OCI-LY7 (cell line): ENCODE results near the gene SLC13A3. TPM values are rescaled to one million over a fixed set of nuclear protein-coding genes. Genes with fewer than 3 reads are reported as not detected.

Source experiments
- BruUV-seq: library from RNA; stranded (reverse); fragments of 400-500 nt; replicated peaks from 2 replicates; lab custom pipeline; 2021; lab: Mats Ljungman, UMichigan
- CTCF ChIA-PET: fragments of 300-600 bp; sonication (Branson Sonifier 250); formaldehyde crosslinking; loops from one replicate; lab custom pipeline; 2022; ENCODE audit warnings: antibody characterized with exemption; ENCODE audit not compliant: unreplicated experiment; lab: Charles Lee
- POLR2A ChIA-PET: fragments of 300-600 bp; sonication (Branson Sonifier 250); formaldehyde crosslinking; loops from one replicate; lab custom pipeline; 2022; ENCODE audit warnings: antibody characterized with exemption; lab: Charles Lee
- DNase-seq: peaks from one replicate; pipeline ENCODE4 v3.0.0-alpha.2; 2015; ENCODE audit warnings: low spot score
- H2AFZ ChIP-seq: fragments of 200-600 bp; sonication (generic), shearing (Covaris generic); 2 replicates; pipeline ENCODE4 v1.6.1; 2014; ENCODE audit warnings: mild to moderate bottlenecking, antibody characterized with exemption, low read length, moderate library complexity
- H3K27ac ChIP-seq: fragments of 200-600 bp; sonication (generic); 2 replicates; pipeline ENCODE4 v1.5.1; 2014; ENCODE audit warnings: mixed run types, low read depth, mild to moderate bottlenecking, moderate library complexity, low read length, inconsistent platforms; ENCODE audit not compliant: poor library complexity, severe bottlenecking
- H3K36me3 ChIP-seq: fragments of 200-600 bp; sonication (generic); 2 replicates; pipeline ENCODE4 v1.6.1; 2014; ENCODE audit warnings: mild to moderate bottlenecking, antibody characterized with exemption, low read length, moderate library complexity, mixed read lengths; ENCODE audit not compliant: insufficient read depth
- H3K4me1 ChIP-seq: fragments of 200-600 bp; sonication (generic); 2 replicates; pipeline ENCODE4 v1.5.1; 2014; ENCODE audit warnings: mild to moderate bottlenecking, low read length; ENCODE audit not compliant: insufficient read depth, poor library complexity, severe bottlenecking
- H3K4me2 ChIP-seq: fragments of 200-600 bp; sonication (generic); 2 replicates; pipeline ENCODE4 v1.6.1; 2014; ENCODE audit warnings: mild to moderate bottlenecking, low read length
- H3K4me3 ChIP-seq: fragments of 200-600 bp; sonication (generic); 2 replicates; pipeline ENCODE4 v1.5.1; 2014; ENCODE audit warnings: mild to moderate bottlenecking, low read depth, low read length; ENCODE audit not compliant: poor library complexity, severe bottlenecking
- H3K79me2 ChIP-seq: fragments of 200-600 bp; sonication (generic); 2 replicates; pipeline ENCODE4 v1.6.1; 2016; ENCODE audit warnings: low read depth, mild to moderate bottlenecking, low read length, moderate library complexity, mixed read lengths; ENCODE audit not compliant: insufficient read depth
- H3K9me2 ChIP-seq: fragments of 200-600 bp; sonication (generic); 2 replicates; pipeline ENCODE4 v1.6.1; 2016; ENCODE audit warnings: mild to moderate bottlenecking, low read length, mixed read lengths; ENCODE audit not compliant: insufficient read depth
- H3K9me3 ChIP-seq: fragments of 200-600 bp; sonication (generic); 2 replicates; pipeline ENCODE4 v1.6.1; 2014; ENCODE audit warnings: mild to moderate bottlenecking, mixed run types, low read length, mixed read lengths
- H4K20me1 ChIP-seq: fragments of 200-600 bp; sonication (generic); 2 replicates; pipeline ENCODE4 v1.6.1; 2014; ENCODE audit warnings: mild to moderate bottlenecking, antibody characterized with exemption, low read length, moderate library complexity, mixed read lengths; ENCODE audit not compliant: insufficient read depth
- EZH2phosphoT487 ChIP-seq: fragments of 200-600 bp; sonication (generic); IDR thresholded peaks from 2 replicates; pipeline ENCODE4 v1.6.1; 2018; ENCODE audit warnings: low read depth, borderline replicate concordance, mild to moderate bottlenecking, mixed run types, antibody characterized with exemption, low read length, moderate library complexity, mixed read lengths
- intact Hi-C: fragments of 100-400 bp; cut with micrococcal nuclease; formaldehyde crosslinking; loops from one replicate; pipeline ENCODE4 v1.10.0; 2022; ENCODE audit not compliant: unreplicated experiment
- total RNA-seq, 2 experiments: library from RNA; depleted of rRNA in 1 of 2; stranded (reverse); fragments of >200 nt in 1 of 2; shearing (Covaris generic) in 1 of 2; gene quantifications; 2 replicates each; pipeline ENCODE4 v1.2.3, GENCODE V29; 2014 to 2022
- TF ChIP-seq, protein P1 (sequence below): fragments of 200-600 bp; sonication (generic); conservative IDR thresholded peaks from 2 replicates; pipeline ENCODE4 v1.5.1; 2014; ENCODE audit warnings: mild to moderate bottlenecking, antibody characterized with exemption, low read length, moderate library complexity, mixed read lengths

Gene SLC13A3
- total RNA-seq, 2 experiments from 2014 or later: not detected

- no peaks in the 10 kb centered on the region for H3K4me1 ChIP-seq
- intact Hi-C loops: no loop called here
- CTCF ChIA-PET: no interaction called here
- POLR2A ChIA-PET: no interaction called here
- H3K4me3 ChIP-seq: no peak overlapping the region
- no peaks in the 10 kb centered on the region for H4K20me1 ChIP-seq
- no peak overlapping the region for H3K4me2 ChIP-seq
- DNase-seq: no peak
- H2AFZ ChIP-seq: no peak overlapping the region
- TF ChIP-seq, protein P1, sequence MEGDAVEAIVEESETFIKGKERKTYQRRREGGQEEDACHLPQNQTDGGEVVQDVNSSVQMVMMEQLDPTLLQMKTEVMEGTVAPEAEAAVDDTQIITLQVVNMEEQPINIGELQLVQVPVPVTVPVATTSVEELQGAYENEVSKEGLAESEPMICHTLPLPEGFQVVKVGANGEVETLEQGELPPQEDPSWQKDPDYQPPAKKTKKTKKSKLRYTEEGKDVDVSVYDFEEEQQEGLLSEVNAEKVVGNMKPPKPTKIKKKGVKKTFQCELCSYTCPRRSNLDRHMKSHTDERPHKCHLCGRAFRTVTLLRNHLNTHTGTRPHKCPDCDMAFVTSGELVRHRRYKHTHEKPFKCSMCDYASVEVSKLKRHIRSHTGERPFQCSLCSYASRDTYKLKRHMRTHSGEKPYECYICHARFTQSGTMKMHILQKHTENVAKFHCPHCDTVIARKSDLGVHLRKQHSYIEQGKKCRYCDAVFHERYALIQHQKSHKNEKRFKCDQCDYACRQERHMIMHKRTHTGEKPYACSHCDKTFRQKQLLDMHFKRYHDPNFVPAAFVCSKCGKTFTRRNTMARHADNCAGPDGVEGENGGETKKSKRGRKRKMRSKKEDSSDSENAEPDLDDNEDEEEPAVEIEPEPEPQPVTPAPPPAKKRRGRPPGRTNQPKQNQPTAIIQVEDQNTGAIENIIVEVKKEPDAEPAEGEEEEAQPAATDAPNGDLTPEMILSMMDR: no peak
- no peak for TF ChIP-seq EZH2phosphoT487
- H3K9me2 ChIP-seq: no peaks in the 10 kb centered on the region
- BruUV-seq: no TSS peak
- H3K9me3 ChIP-seq: no peaks in the 10 kb centered on the region
- H3K27ac ChIP-seq: no peak overlapping the region
- H3K79me2 ChIP-seq: no peaks in the 10 kb centered on the region
- H3K36me3 ChIP-seq: no peaks in the 10 kb centered on the region
These were observed 107.3 kb downstream of the SLC13A3 start for GRCh38 chr20:46543959-46544358.

DNA sequence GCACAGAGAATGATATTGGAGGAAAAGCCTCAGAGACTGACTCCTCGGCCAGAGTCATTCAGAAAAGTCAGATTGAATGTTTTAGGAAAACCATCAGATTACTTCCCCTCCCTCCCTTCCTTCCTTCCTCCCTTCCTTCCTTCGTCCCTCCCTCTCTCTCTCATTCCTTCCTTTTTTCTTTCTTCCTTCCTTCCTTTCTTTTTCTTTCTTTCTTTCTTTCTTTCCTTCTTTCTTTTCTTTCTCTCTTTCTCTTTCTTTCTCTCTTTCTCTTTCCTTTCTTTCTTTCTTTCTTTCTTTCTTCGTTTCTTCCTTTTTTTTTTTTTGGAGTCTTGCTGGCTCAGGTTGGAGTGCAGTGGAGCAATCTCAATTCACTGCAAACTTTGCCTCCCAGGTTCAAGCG is 108.2 kb downstream of the SLC13A3 start:
- no peaks in the 10 kb centered on the region for H3K36me3 ChIP-seq
- intact Hi-C loops: no loop called here
- H3K4me3 ChIP-seq: no peak overlapping the region
- no peaks in the 10 kb centered on the region for H3K9me2 ChIP-seq
- BruUV-seq: no TSS peak
- DNase-seq: no peak
- no peak overlapping the region for H2AFZ ChIP-seq
- H3K4me1 ChIP-seq: no peaks in the 10 kb centered on the region
- POLR2A ChIA-PET: interaction anchor here (0.8 kb wide), 1 partner anchor 121 kb away, joined by 4 read pairs; no protein-coding TSS in a partner anchor
- no peaks in the 10 kb centered on the region for H3K9me3 ChIP-seq
- TF ChIP-seq EZH2phosphoT487: no peak
- TF ChIP-seq, protein P1: no peak
- CTCF ChIA-PET: no interaction called here
- no peak overlapping the region for H3K27ac ChIP-seq
- H4K20me1 ChIP-seq: no peaks in the 10 kb centered on the region
- H3K4me2 ChIP-seq: no peak overlapping the region
- H3K79me2 ChIP-seq: no peaks in the 10 kb centered on the region

GRCh38 chr20:46541229-46541935 is 109.9 kb downstream of the SLC13A3 start:
- H3K4me3 ChIP-seq: no peak overlapping the region
- no peaks in the 10 kb centered on the region for H3K4me1 ChIP-seq
- H4K20me1 ChIP-seq: no peaks in the 10 kb centered on the region
- no peak overlapping the region for H3K4me2 ChIP-seq
- intact Hi-C loops: no loop called here
- ChIA-PET CTCF (no interaction called here), POLR2A (interaction anchor here (0.6 kb wide), 1 partner anchor 525 kb away, joined by 3 read pairs; no protein-coding TSS in a partner anchor)
- DNase-seq: no peak
- no peak overlapping the region for H3K27ac ChIP-seq
- BruUV-seq: no TSS peak
- no peaks in the 10 kb centered on the region for H3K9me2 ChIP-seq
- TF ChIP-seq EZH2phosphoT487: no peak
- TF ChIP-seq, protein P1: no peak
- no peaks in the 10 kb centered on the region for H3K79me2 ChIP-seq
- H3K9me3 ChIP-seq: no peaks in the 10 kb centered on the region
- no peak overlapping the region for H2AFZ ChIP-seq
- H3K36me3 ChIP-seq: no peaks in the 10 kb centered on the region
